GM12892 (cell line): Measurements from ENCODE around the gene ARGLU1.

Experiments used
- POLR2A ChIP-seq: IDR thresholded peaks from 2 replicates; pipeline ENCODE4 v1.6.1; 2011; ENCODE audit warnings: low read depth, low read length, control low read depth
- TAF1 ChIP-seq: IDR thresholded peaks from 2 replicates; pipeline ENCODE4 v1.6.1; 2011; ENCODE audit warnings: low read depth, mild to moderate bottlenecking, control low read depth, low read length, borderline replicate concordance

DNA sequence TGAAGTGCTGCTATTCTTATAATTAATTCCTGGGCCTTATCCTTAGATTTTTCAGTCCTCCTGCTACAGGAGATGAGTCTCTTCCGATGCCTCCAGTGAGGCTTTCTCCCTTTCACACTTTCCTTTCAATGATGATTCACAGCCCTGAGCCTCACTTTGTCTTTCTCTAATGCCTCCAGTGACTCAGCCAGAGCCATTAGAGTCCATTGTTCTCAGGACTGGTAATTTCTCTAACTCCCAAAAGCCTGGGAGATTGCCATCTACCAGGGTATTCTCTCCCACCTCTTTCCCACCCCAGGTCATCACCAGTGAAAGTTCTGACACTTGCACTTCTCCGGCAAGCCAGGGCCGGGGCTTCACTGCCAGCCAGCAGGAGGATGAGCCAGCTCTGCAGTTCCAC, 49.6 kb upstream of the ARGLU1 start:
- TF ChIP-seq POLR2A, result no peak
- TF ChIP-seq TAF1, result no peak
